Loucy (cell line): Measurements from ENCODE around the gene B3GAT1.

ENCODE experiments used
- H2AFZ ChIP-seq: fragments of 200-600 bp; sonication (generic); 2 replicates; pipeline ENCODE4 v1.6.0; 2016; ENCODE audit warnings: antibody characterized with exemption, mild to moderate bottlenecking, low read length, moderate library complexity
- H3F3A ChIP-seq: fragments of 200-600 bp; 2 replicates; pipeline ENCODE4 v1.6.0; 2016; ENCODE audit warnings: antibody characterized with exemption, low read depth, mild to moderate bottlenecking
- H3K27me3 ChIP-seq: fragments of 200-600 bp; sonication (generic); 2 replicates; pipeline ENCODE4 v1.6.1; 2014; ENCODE audit warnings: low read length, mild to moderate bottlenecking; ENCODE audit not compliant: insufficient read depth, poor library complexity, severe bottlenecking
- H3K36me3 ChIP-seq: fragments of 200-600 bp; sonication (generic); 2 replicates; pipeline ENCODE4 v1.6.1; 2016; ENCODE audit warnings: low read length; ENCODE audit not compliant: insufficient read depth
- H3K4me1 ChIP-seq: fragments of 200-600 bp; sonication (generic); 2 replicates; pipeline ENCODE4 v1.5.1; 2014; ENCODE audit warnings: low read length, mild to moderate bottlenecking; ENCODE audit not compliant: insufficient read depth, poor library complexity, severe bottlenecking
- H3K4me2 ChIP-seq: fragments of 200-600 bp; sonication (generic); 2 replicates; pipeline ENCODE4 v1.6.0; 2014; ENCODE audit warnings: antibody characterized with exemption, low read length, low read depth, mild to moderate bottlenecking; ENCODE audit not compliant: poor library complexity, severe bottlenecking
- H3K4me3 ChIP-seq: fragments of 200-600 bp; sonication (generic); 2 replicates; pipeline ENCODE4 v1.5.1; 2014; ENCODE audit warnings: low read length, mild to moderate bottlenecking, mixed read lengths; ENCODE audit not compliant: poor library complexity, severe bottlenecking
- H3K79me2 ChIP-seq: fragments of 200-600 bp; sonication (generic); 2 replicates; pipeline ENCODE4 v1.6.1; 2014; ENCODE audit warnings: low read length; ENCODE audit not compliant: insufficient read depth
- H3K9ac ChIP-seq: fragments of 200-600 bp; sonication (generic); 2 replicates; pipeline ENCODE4 v1.6.0; 2014; ENCODE audit warnings: mild to moderate bottlenecking, low read depth, low read length, moderate library complexity; ENCODE audit not compliant: poor library complexity, severe bottlenecking
- H3K9me2 ChIP-seq: fragments of 200-600 bp; sonication (generic); replicated peaks from 2 replicates; pipeline ENCODE4 v1.6.1; 2016; ENCODE audit warnings: low read depth, low read length, mixed read lengths
- H3K9me3 ChIP-seq: fragments of 200-600 bp; sonication (generic); 2 replicates; pipeline ENCODE4 v1.6.1; 2014; ENCODE audit warnings: mild to moderate bottlenecking, antibody characterized with exemption, low read length, low read depth; ENCODE audit not compliant: insufficient read depth
- H4K20me1 ChIP-seq: fragments of 200-600 bp; sonication (generic); 2 replicates; pipeline ENCODE4 v1.6.0; 2014; ENCODE audit warnings: antibody characterized with exemption, low read length, mild to moderate bottlenecking; ENCODE audit not compliant: insufficient read depth, poor library complexity, severe bottlenecking
- CTCF ChIP-seq: fragments of 200-600 bp; sonication (generic); conservative IDR thresholded peaks from 2 replicates; pipeline ENCODE4 v1.5.1; 2014; ENCODE audit warnings: mild to moderate bottlenecking, antibody characterized with exemption, low read length
- EZH2phosphoT487 ChIP-seq: fragments of 200-600 bp; IDR thresholded peaks from 2 replicates; pipeline ENCODE4 v1.6.1; 2018; ENCODE audit warnings: antibody characterized with exemption, mild to moderate bottlenecking, moderate library complexity, borderline replicate concordance

The B3GAT1 gene

GRCh38 chr11:134337051-134337450 lies 75.0 kb downstream of the B3GAT1 start:
- no peaks in the 10 kb centered on the region for H3K27me3 ChIP-seq
- no peaks in the 10 kb centered on the region for H4K20me1 ChIP-seq
- no peak overlapping the region for H3K4me2 ChIP-seq
- peaks cover 16% of the 10 kb centered on the region; the same call in 1 of the 2 replicates for H3K9me3 ChIP-seq
- no peak for TF ChIP-seq CTCF
- TF ChIP-seq EZH2phosphoT487, result no peak
- no peaks in the 10 kb centered on the region for H3F3A ChIP-seq
- no peak overlapping the region for H2AFZ ChIP-seq
- no peaks in the 10 kb centered on the region for H3K36me3 ChIP-seq
- H3K4me1 ChIP-seq, result no peaks in the 10 kb centered on the region
- H3K4me3 ChIP-seq, result no peak overlapping the region
- no peak overlapping the region for H3K9ac ChIP-seq
- H3K9me2 ChIP-seq, result no peaks in the 10 kb centered on the region
- H3K79me2 ChIP-seq, result no peaks in the 10 kb centered on the region

GRCh38 chr11:134334796-134335571 lies 77.1 kb downstream of the B3GAT1 start:
- Histone ChIP-seq H3K9me2 (no peaks in the 10 kb centered on the region), H4K20me1 (no peaks in the 10 kb centered on the region), H3K27me3 (no peaks in the 10 kb centered on the region), H3F3A (no peaks in the 10 kb centered on the region), H3K9ac (no peak overlapping the region), H3K79me2 (no peaks in the 10 kb centered on the region), H3K4me2 (no peak overlapping the region), H3K9me3 (peaks cover 16% of the 10 kb centered on the region; the same call in 1 of the 2 replicates), H3K4me3 (no peak overlapping the region), H2AFZ (no peak overlapping the region), H3K36me3 (no peaks in the 10 kb centered on the region), H3K4me1 (no peaks in the 10 kb centered on the region)
- no peak for TF ChIP-seq CTCF
- TF ChIP-seq EZH2phosphoT487, result no peak

GRCh38 chr11:134333946-134334345 lies 78.1 kb downstream of the B3GAT1 start:
- H2AFZ ChIP-seq, result no peak overlapping the region
- no peak for TF ChIP-seq CTCF
- TF ChIP-seq EZH2phosphoT487, result no peak
- H3K9ac ChIP-seq, result no peak overlapping the region
- no peaks in the 10 kb centered on the region for H3K27me3 ChIP-seq
- no peak overlapping the region for H3K4me2 ChIP-seq
- no peaks in the 10 kb centered on the region for H3K36me3 ChIP-seq
- no peaks in the 10 kb centered on the region for H4K20me1 ChIP-seq
- no peaks in the 10 kb centered on the region for H3K9me2 ChIP-seq
- H3K4me3 ChIP-seq, result no peak overlapping the region
- no peaks in the 10 kb centered on the region for H3K79me2 ChIP-seq
- peaks cover 16% of the 10 kb centered on the region; the same call in 1 of the 2 replicates for H3K9me3 ChIP-seq
- H3F3A ChIP-seq, result no peaks in the 10 kb centered on the region
- H3K4me1 ChIP-seq, result no peaks in the 10 kb centered on the region
